Measurements from ENCODE around the gene SNX13. TPM values are rescaled to one million over a fixed set of nuclear protein-coding genes. Genes with fewer than 3 reads are reported as not detected.

The SNX13 gene
- total and polyA plus RNA-seq, 8 donors = 36.1 to 51.4 (median 43.2) TPM

- no peaks in the 10 kb centered on the region for H3K36me3 ChIP-seq
- DNase-seq (no peak), ATAC-seq (no peak)
- H3K4me3 ChIP-seq = no peak overlapping the region
- H3K9me3 ChIP-seq = no peaks in the 10 kb centered on the region
- H3K4me1 ChIP-seq = peaks cover 0 to 4% of the 10 kb centered on the region in 2 donors
- H3K27ac ChIP-seq = no peak overlapping the region
- no peaks in the 10 kb centered on the region for H3K27me3 ChIP-seq
- intact Hi-C loops (cut with DNase I) = no loop called here
- no peak for TF ChIP-seq CTCF (IDR thresholded peaks at IDR 0.05)
Measured at GRCh38 chr7:17947620-17948019, 7.3 kb upstream of the SNX13 start.

GRCh38 chr7:17946591-17946990 lies 6.3 kb upstream of the SNX13 start:
- Histone ChIP-seq H3K27me3 (no peaks in the 10 kb centered on the region), H3K9me3 (no peaks in the 10 kb centered on the region), H3K4me1 (peaks cover 0 to 4% of the 10 kb centered on the region in 2 donors), H3K27ac (no peak overlapping the region), H3K4me3 (no peak overlapping the region), H3K36me3 (no peaks in the 10 kb centered on the region)
- ATAC-seq (no peak), DNase-seq (no peak)
- TF ChIP-seq CTCF (IDR thresholded peaks at IDR 0.05) = no peak
- intact Hi-C loops (cut with DNase I) = no loop called here

GRCh38 chr7:17944720-17945119 lies 4.4 kb upstream of the SNX13 start:
- intact Hi-C loops (cut with DNase I) = no loop called here
- no peak for TF ChIP-seq CTCF (IDR thresholded peaks at IDR 0.05)
- ATAC-seq (no peak), DNase-seq (no peak)
- Histone ChIP-seq H3K4me3 (no peak overlapping the region), H3K36me3 (no peaks in the 10 kb centered on the region), H3K27me3 (no peaks in the 10 kb centered on the region), H3K9me3 (no peaks in the 10 kb centered on the region), H3K4me1 (peaks cover 0 to 11% of the 10 kb centered on the region in 2 donors), H3K27ac (no peak overlapping the region)

GRCh38 chr7:17943006-17943405 lies 2.7 kb upstream of the SNX13 start:
- H3K4me3 ChIP-seq = no peak overlapping the region
- DNase-seq = no peak
- H3K4me1 ChIP-seq = peaks cover 3 to 23% of the 10 kb centered on the region in 2 donors
- H3K27ac ChIP-seq = no peak overlapping the region
- no peaks in the 10 kb centered on the region for H3K27me3 ChIP-seq
- H3K36me3 ChIP-seq = no peaks in the 10 kb centered on the region
- no peaks in the 10 kb centered on the region for H3K9me3 ChIP-seq
- TF ChIP-seq CTCF (IDR thresholded peaks at IDR 0.05) = no peak
- no peak for ATAC-seq
- intact Hi-C loops (cut with DNase I) = no loop called here

GRCh38 chr7:17942231-17942630 lies 1.9 kb upstream of the SNX13 start:
- Histone ChIP-seq H3K4me1 (peaks cover 3 to 30% of the 10 kb centered on the region in 2 donors), H3K36me3 (no peaks in the 10 kb centered on the region), H3K27ac (no peak overlapping the region), H3K9me3 (no peaks in the 10 kb centered on the region), H3K27me3 (no peaks in the 10 kb centered on the region), H3K4me3 (no peak overlapping the region)
- ATAC-seq (no peak), DNase-seq (no peak)
- intact Hi-C loops (cut with DNase I) = no loop called here
- TF ChIP-seq CTCF (IDR thresholded peaks at IDR 0.05) = no peak

Data from left lung (tissue), 10 donors.